ENCODE results near the gene TLE5. TPM values are rescaled to one million over a fixed set of nuclear protein-coding genes. Genes with fewer than 3 reads are reported as not detected.

The TLE5 gene
- total and polyA plus RNA-seq, 8 donors = 126 to 688 (median 339) TPM

- TF ChIP-seq POLR2A (IDR thresholded peaks at IDR 0.05) = no peak
- TF ChIP-seq CTCF (IDR thresholded peaks at IDR 0.05) = no peak
- TF ChIP-seq POLR2AphosphoS5 (IDR thresholded peaks at IDR 0.05) = no peak
- no peak for TF ChIP-seq EP300 (IDR thresholded peaks at IDR 0.05)
- 79 to 92% (median 82%) methylated on average over 5 of the region's 5 CpGs for WGBS, 5 donors
- H3K36me3 ChIP-seq = peaks cover 2 to 7% (median 4%) of the 10 kb centered on the region in 4 donors
- no peaks in the 10 kb centered on the region for H3K9me3 ChIP-seq
- intact Hi-C loops (cut with DNase I; ENCODE audit: low total_unique reads) = no loop called here
- no peak for DNase-seq
- peaks cover 0 to 5% (median 0%) of the 10 kb centered on the region in 3 donors for H3K27me3 ChIP-seq
- H3K27ac ChIP-seq = peak overlapping the region in 3 of 5 donors; percentile 60 to 88 (median 78)
- peak overlapping the region in 1 of 4 donors; percentile 55 for H3K4me3 ChIP-seq
- peaks cover 11 to 29% (median 21%) of the 10 kb centered on the region in 4 donors for H3K4me1 ChIP-seq
Observed at GRCh38 chr19:3048190-3048533, 14.1 kb downstream of the TLE5 start.

- intact Hi-C loops (cut with DNase I; ENCODE audit: low total_unique reads) = no loop called here
- H3K27me3 ChIP-seq = peaks cover 0 to 5% (median 0%) of the 10 kb centered on the region in 3 donors
- DNase-seq = peak; percentile 87 to 93
- peaks cover 11 to 31% (median 22%) of the 10 kb centered on the region in 4 donors for H3K4me1 ChIP-seq
- H3K36me3 ChIP-seq = peaks cover 0 to 3% (median 2%) of the 10 kb centered on the region in 4 donors
- peak overlapping the region; percentile 45 to 58 (median 52) for H3K4me3 ChIP-seq
- peak overlapping the region; percentile 25 to 88 (median 77) for H3K27ac ChIP-seq
- WGBS, 5 donors = 12 to 16% (median 14%) methylated on average over 27 to 28 of the region's 28 CpGs
- TF ChIP-seq CTCF (IDR thresholded peaks at IDR 0.05) = no peak
- TF ChIP-seq EP300 (IDR thresholded peaks at IDR 0.05) = no peak
- TF ChIP-seq POLR2A (IDR thresholded peaks at IDR 0.05) = no peak
- no peak for TF ChIP-seq POLR2AphosphoS5 (IDR thresholded peaks at IDR 0.05)
- no peaks in the 10 kb centered on the region for H3K9me3 ChIP-seq
Observed at GRCh38 chr19:3047496-3048189, 14.7 kb downstream of the TLE5 start.

GRCh38 chr19:3046698-3047495 lies 15.4 kb downstream of the TLE5 start:
- no peaks in the 10 kb centered on the region for H3K9me3 ChIP-seq
- TF ChIP-seq CTCF (IDR thresholded peaks at IDR 0.05) (no peak), POLR2A (IDR thresholded peaks at IDR 0.05) (no peak), POLR2AphosphoS5 (IDR thresholded peaks at IDR 0.05) (no peak), EP300 (IDR thresholded peaks at IDR 0.05) (no peak)
- H3K27me3 ChIP-seq = peaks cover 0 to 10% (median 0%) of the 10 kb centered on the region in 3 donors
- H3K36me3 ChIP-seq = no peaks in the 10 kb centered on the region
- peak overlapping the region; percentile 45 to 58 (median 52) for H3K4me3 ChIP-seq
- peaks cover 11 to 38% (median 26%) of the 10 kb centered on the region in 4 donors for H3K4me1 ChIP-seq
- H3K27ac ChIP-seq = peak overlapping the region in 4 of 5 donors; percentile 60 to 88 (median 78)
- intact Hi-C loops (cut with DNase I; ENCODE audit: low total_unique reads) = no loop called here
- 4 to 43% (median 7%) methylated on average over 5 to 45 of the region's 47 CpGs for WGBS, 5 donors
- peak in 1 of 2 donors; percentile 88 for DNase-seq

DNA sequence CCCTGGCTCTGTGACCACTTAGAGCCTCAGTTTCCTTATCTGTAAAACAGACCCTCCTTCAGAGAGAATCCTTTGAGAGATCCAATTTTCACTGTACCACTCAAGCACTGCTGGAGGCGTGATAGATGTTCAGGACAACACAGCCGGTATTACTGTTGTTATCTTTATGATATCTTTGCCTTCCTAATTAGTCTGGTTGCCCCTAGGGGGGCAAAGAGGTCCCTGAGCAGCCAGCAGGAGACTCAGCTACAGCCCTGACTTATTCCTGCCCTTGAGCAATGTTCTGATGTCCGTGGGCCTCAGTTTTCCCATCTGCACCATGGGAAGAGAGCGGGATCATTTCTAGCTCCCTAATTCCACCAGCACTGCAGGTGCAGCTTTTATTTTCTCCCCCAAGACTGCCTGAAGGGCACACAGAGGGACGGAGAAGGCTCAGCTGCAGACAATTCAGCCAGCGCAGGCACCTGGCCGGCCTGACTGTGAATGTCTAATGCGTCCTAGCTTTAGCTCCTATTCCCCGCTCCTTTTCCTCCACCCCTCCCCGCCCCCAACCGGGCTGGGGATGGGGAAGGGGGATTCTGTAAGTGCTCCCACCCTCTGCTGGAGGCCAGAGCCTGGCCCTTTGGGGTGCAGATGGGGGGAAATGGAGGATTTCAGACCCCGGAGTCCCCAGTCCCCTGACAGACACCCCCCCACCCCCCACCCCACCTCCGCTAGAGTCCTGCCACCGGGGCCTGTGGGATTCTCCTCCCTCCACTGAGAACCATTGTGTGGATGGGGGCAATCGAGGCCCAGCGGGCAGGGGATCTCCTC lies 16.2 kb downstream of the TLE5 start:
- Histone ChIP-seq H3K36me3 (no peaks in the 10 kb centered on the region), H3K27ac (peak overlapping the region in 4 of 5 donors; percentile 60 to 88 (median 78)), H3K4me1 (peaks cover 11 to 41% (median 26%) of the 10 kb centered on the region in 4 donors), H3K9me3 (no peaks in the 10 kb centered on the region), H3K27me3 (peaks cover 0 to 18% (median 0%) of the 10 kb centered on the region in 3 donors), H3K4me3 (no peak overlapping the region)
- TF ChIP-seq POLR2A (IDR thresholded peaks at IDR 0.05) = no peak
- TF ChIP-seq EP300 (IDR thresholded peaks at IDR 0.05) = no peak
- no peak for TF ChIP-seq CTCF (IDR thresholded peaks at IDR 0.05)
- no peak for TF ChIP-seq POLR2AphosphoS5 (IDR thresholded peaks at IDR 0.05)
- peak in 1 of 2 donors; percentile 40 for DNase-seq
- WGBS, 5 donors = 45 to 60% (median 50%) methylated on average over 14 to 16 of the region's 16 CpGs
- intact Hi-C loops (cut with DNase I; ENCODE audit: low total_unique reads) = no loop called here

All from stomach (tissue), 9 donors.